Activated CD4-positive, alpha-beta T cell treated with anti-CD3 and anti-CD28 coated beads, Interleukin-2, Interleukin-6, amounts not matched to agents 100 ng/mL and 50 ng/mL, durations not matched to agents 16 hours and 8 hours (primary cell): ENCODE results near the gene LMF2.

ENCODE experiments used
- DNase-seq: peaks from one replicate; pipeline ENCODE4 v3.0.0-alpha.2; 2020

LMF2 gene

GRCh38 chr22:50481045-50481439 is 26.5 kb downstream of the LMF2 start:
- no peak for DNase-seq

GRCh38 chr22:50479721-50480120 is 27.8 kb downstream of the LMF2 start:
- no peak for DNase-seq

- DNase-seq = no peak
Observed at GRCh38 chr22:50477923-50478322, 29.6 kb downstream of the LMF2 start.

- DNase-seq = no peak
Observed at GRCh38 chr22:50476868-50477267, 30.6 kb downstream of the LMF2 start.

- no peak for DNase-seq
Observed at GRCh38 chr22:50475652-50476002, 31.9 kb downstream of the LMF2 start.

- peak; percentile 95 for DNase-seq
Observed at GRCh38 chr22:50474710-50475651, 32.5 kb downstream of the LMF2 start, which contains the start of gene SBF1. Gene SBF1 (minus strand): TSS chr22:50475035. CDS start chr22:50474840, 195 bp downstream.

GRCh38 chr22:50473855-50474671 is 33.4 kb downstream of the LMF2 start:
- DNase-seq = peak; percentile 47

GRCh38 chr22:50473088-50473487 is 34.4 kb downstream of the LMF2 start:
- DNase-seq = peak; percentile 74

GRCh38 chr22:50471962-50472361 is 35.5 kb downstream of the LMF2 start:
- no peak for DNase-seq

- DNase-seq = no peak
Observed at GRCh38 chr22:50471197-50471847, 36.2 kb downstream of the LMF2 start.

GRCh38 chr22:50470491-50470890 is 37.0 kb downstream of the LMF2 start:
- no peak for DNase-seq

GRCh38 chr22:50469377-50470305 is 37.9 kb downstream of the LMF2 start:
- DNase-seq = peak; percentile 99

- no peak for DNase-seq
Observed at GRCh38 chr22:50468626-50469025, 38.9 kb downstream of the LMF2 start.

GRCh38 chr22:50467773-50468440 is 39.6 kb downstream of the LMF2 start:
- DNase-seq = no peak

GRCh38 chr22:50467341-50467740 is 40.2 kb downstream of the LMF2 start:
- no peak for DNase-seq

GRCh38 chr22:50465066-50465930 is 42.2 kb downstream of the LMF2 start:
- DNase-seq = no peak

GRCh38 chr22:50464451-50464850 is 43.1 kb downstream of the LMF2 start:
- no peak for DNase-seq

GRCh38 chr22:50463188-50463900 is 44.2 kb downstream of the LMF2 start:
- DNase-seq = no peak

GRCh38 chr22:50461979-50462540 is 45.4 kb downstream of the LMF2 start:
- DNase-seq = no peak
